ENCODE results near the gene GATA6. TPM values are rescaled to one million over a fixed set of nuclear protein-coding genes. Genes with fewer than 3 reads are reported as not detected.

The GATA6 gene
- total and polyA plus RNA-seq, 2 of the 8 experiments (the other 6 are each of a cell fraction or from before 2014, with no cell fraction given) = 0.09 TPM; not detected in 1

GRCh38 chr18:22171258-22172119, 2.1 kb downstream of the GATA6 start:
- Histone ChIP-seq H3K9me3 (ENCODE audit: insufficient read depth in 2 of 2, low read depth in 1 of 2, low read length in 1 of 2) (no peaks in the 10 kb centered on the region), H3K4ac (replicated peaks; ENCODE audit: insufficient read length, low read depth, low read length) (no peak overlapping the region), H3K4me1 (replicated peaks in 1 of 4; ENCODE audit: control insufficient read depth in 3 of 4, insufficient read depth in 4 of 4, low read length in 3 of 4) (peaks cover 0 to 31% (median 12%) of the 10 kb centered on the region in 4 experiments; a peak in 5 of 7 replicates), H2BK12ac (ENCODE audit: low read depth, low read length) (no peak overlapping the region), H3K9ac (replicated peaks in 1 of 4; ENCODE audit: extremely low read depth in 1 of 4, low read depth in 3 of 4, low read length in 3 of 4) (no peak overlapping the region), H4K20me1 (replicated peaks in 1 of 2; ENCODE audit: control insufficient read depth in 1 of 2, insufficient read depth in 2 of 2, low read length in 2 of 2) (peaks cover 28 to 32% of the 10 kb centered on the region in 2 experiments), H3K79me2 (ENCODE audit: control insufficient read depth in 1 of 2, insufficient read depth in 2 of 2, low read length in 2 of 2) (no peaks in the 10 kb centered on the region), H3K56ac (replicated peaks; ENCODE audit: insufficient read length, low read depth, low read length) (no peak overlapping the region), H3K23me2 (ENCODE audit: low read depth, low read length) (peaks cover 17% of the 10 kb centered on the region; the same call in 1 of the 2 replicates), H3K4me2 (ENCODE audit: insufficient read depth in 1 of 2, low read depth in 2 of 2, low read length in 2 of 2) (peak overlapping the region; percentile 71 to 88), H4K8ac (ENCODE audit: extremely low read depth, insufficient read depth, low read length) (peak overlapping the region; percentile 53), H2BK5ac (ENCODE audit: low read depth, low read length) (no peak overlapping the region), H2BK15ac (ENCODE audit: low read length) (no peak overlapping the region), H3K14ac (ENCODE audit: insufficient read length) (no peak overlapping the region), H3K23ac (ENCODE audit: insufficient read length) (no peak overlapping the region), H2BK20ac (ENCODE audit: low read length) (no peak overlapping the region), H3K4me3 (ENCODE audit: extremely low read depth in 1 of 4, insufficient read depth in 2 of 4, low read depth in 3 of 4, low read length in 4 of 4) (peak overlapping the region in 3 of 4 experiments; percentile 4 to 70 (median 19); a peak in 4 of 8 replicates), H3K27ac (ENCODE audit: low read depth, low read length) (no peak overlapping the region), H2AFZ (ENCODE audit: low read length) (no peak overlapping the region), H3K18ac (ENCODE audit: extremely low read depth, low read length) (no peak overlapping the region; the same call in 1 of the 2 replicates), H2BK120ac (replicated peaks; ENCODE audit: low read depth, low read length) (no peak overlapping the region), H3K27me3 (replicated peaks in 1 of 4; ENCODE audit: control insufficient read depth in 3 of 4, extremely low read depth in 1 of 4, insufficient read depth in 3 of 4, low read length in 3 of 4) (peaks cover 84 to 100% (median 94%) of the 10 kb centered on the region in 4 experiments), H2AK5ac (ENCODE audit: low read depth, low read length) (no peak overlapping the region), H3K79me1 (ENCODE audit: low read depth, low read length) (no peaks in the 10 kb centered on the region), H3K36me3 (ENCODE audit: control insufficient read depth in 2 of 4, insufficient read depth in 4 of 4, low read length in 3 of 4) (peaks cover 0 to 13% (median 0%) of the 10 kb centered on the region in 4 experiments; a peak in 1 of 8 replicates), H4K5ac (ENCODE audit: insufficient read length, low read depth, low read length) (no peak overlapping the region), H4K91ac (replicated peaks; ENCODE audit: insufficient read length, low read length) (no peak overlapping the region)
- ChIA-PET CTCF (ENCODE audit: partially characterized antibody) (interaction anchor here (0.7 kb wide), 1 partner anchor 162 kb away, joined by 3 read pairs; no protein-coding TSS in a partner anchor), POLR2A (ENCODE audit: partially characterized antibody) (no interaction called here)
- WGBS, 2 experiments (ENCODE audit: extremely low coverage in 1 of 2, insufficient coverage in 1 of 2, insufficient read length in 1 of 2, insufficient replicate concordance in 2 of 2, low coverage in 1 of 2, low lambda C conversion rate in 2 of 2, missing lambda C conversion rate in 1 of 2) = 3% methylated on average over 70 of the region's 120 CpGs; no CpG with 5 or more reads in 1 of the 2 experiments
- no peak for FAIRE-seq
- peak in 1 of 2 experiments; percentile 67 for DNase-seq (ENCODE audit: low read depth in 1 of 2, low spot score in 2 of 2)
- TF ChIP-seq CBX8 (IDR thresholded peaks at IDR 0.05; ENCODE audit: borderline replicate concordance, low read depth, low read length) (no peak), ZNF274 (IDR thresholded peaks at IDR 0.05; ENCODE audit: borderline replicate concordance, extremely low read depth, low read length) (no peak), SIN3A (conservative IDR thresholded peaks at IDR 0.05 in 1 of 2, IDR thresholded peaks at IDR 0.05 in 1 of 2; ENCODE audit: low read depth in 1 of 2, low read length in 2 of 2) (0 out of 4 replicates have a peak, but pooled peaks of 1 of the 2 experiments have one; percentile 22), EP300 (IDR thresholded peaks at IDR 0.05; ENCODE audit: borderline replicate concordance in 1 of 2, low read depth in 2 of 2, low read length in 2 of 2) (no peak), TBP (IDR thresholded peaks at IDR 0.05; ENCODE audit: low read depth, low read length) (no peak), TAF1 (IDR thresholded peaks at IDR 0.05; ENCODE audit: low read depth, low read length) (no peak), HDAC2 (IDR thresholded peaks at IDR 0.05; ENCODE audit: borderline replicate concordance in 1 of 2, low read depth in 2 of 2, low read length in 2 of 2) (no peak)
